Stimulated activated CD8-positive, alpha-beta memory T cell treated with anti-CD3 and anti-CD28 coated beads, Interleukin-15, amount 100 ng/mL, for 4 hours (primary cell): ENCODE data around the gene TPT1.

ENCODE experiments used
- DNase-seq, 2 donors: peaks; one replicate each; pipeline ENCODE4 v3.0.0-alpha.2; 2020; ENCODE audit warnings: low read depth in 2 of 2

Gene TPT1

GRCh38 chr13:45333977-45334922 lies 6.7 kb downstream of the TPT1 start:
- no peak for DNase-seq

- DNase-seq: no peak
Measured at GRCh38 chr13:45333251-45333976, 7.6 kb downstream of the TPT1 start.

- no peak for DNase-seq
Measured at GRCh38 chr13:45332831-45333219, 8.2 kb downstream of the TPT1 start.

GRCh38 chr13:45332036-45332830 lies 8.8 kb downstream of the TPT1 start:
- DNase-seq: no peak

- no peak for DNase-seq
Measured at GRCh38 chr13:45331692-45332035, 9.3 kb downstream of the TPT1 start.

GRCh38 chr13:45331123-45331619 lies 9.8 kb downstream of the TPT1 start:
- no peak for DNase-seq

GRCh38 chr13:45328661-45329111 lies 12.3 kb downstream of the TPT1 start:
- DNase-seq: no peak

GRCh38 chr13:45327253-45327955 lies 13.6 kb downstream of the TPT1 start:
- DNase-seq: no peak

GRCh38 chr13:45325806-45326205 lies 15.2 kb downstream of the TPT1 start:
- no peak for DNase-seq

GRCh38 chr13:45320876-45321629 lies 19.9 kb downstream of the TPT1 start:
- DNase-seq: no peak

GRCh38 chr13:45316996-45317395 lies 24.0 kb downstream of the TPT1 start:
- no peak for DNase-seq

GRCh38 chr13:45316338-45316737 lies 24.6 kb downstream of the TPT1 start:
- DNase-seq: no peak

GRCh38 chr13:45315520-45316167 lies 25.3 kb downstream of the TPT1 start:
- no peak for DNase-seq

- no peak for DNase-seq
Measured at GRCh38 chr13:45314822-45315221, 26.2 kb downstream of the TPT1 start.

GRCh38 chr13:45310341-45311131 lies 30.4 kb downstream of the TPT1 start:
- DNase-seq: no peak

- DNase-seq: no peak
Measured at GRCh38 chr13:45306966-45307365, 34.0 kb downstream of the TPT1 start.

- no peak for DNase-seq
Measured at GRCh38 chr13:45305079-45305478, 35.9 kb downstream of the TPT1 start.

- no peak for DNase-seq
Measured at GRCh38 chr13:45303866-45304265, 37.1 kb downstream of the TPT1 start.

- no peak for DNase-seq
Measured at GRCh38 chr13:45303026-45303425, 38.0 kb downstream of the TPT1 start.
